ENCODE data around the gene RET. TPM values are rescaled to one million over a fixed set of nuclear protein-coding genes. Genes with fewer than 3 reads are reported as not detected.

Gene RET
- 17.8 to 21.4 TPM (median 19.3 TPM) in 3 replicates for total RNA-seq (2021)
- percentile 43 among the genes with signal in this experiment for Bru-seq, nascent RNA
- long read RNA-seq, experiment 1, full-length matches to known transcripts = 12 of 48 reads
- long read RNA-seq, experiment 1, partial matches to known transcripts = 11 of 48 reads
- long read RNA-seq, experiment 1, other reads (novel, unspliced or antisense) = 25 of 48 reads
- long read RNA-seq, experiment 2, full-length matches to known transcripts = 7 of 28 reads
- long read RNA-seq, experiment 2, partial matches to known transcripts = 11 of 28 reads
- long read RNA-seq, experiment 2, other reads (novel, unspliced or antisense) = 10 of 28 reads
- long read RNA-seq, experiment 3, partial matches to known transcripts = 0 of 3 reads
- long read RNA-seq, experiment 3, other reads (novel, unspliced or antisense) = 3 of 3 reads

- no peaks in the 10 kb centered on the region for H3K36me3 Mint-ChIP-seq
- peaks cover 14% of the 10 kb centered on the region for H3K4me1 Mint-ChIP-seq
- peaks cover 35% of the 10 kb centered on the region for H3K27me3 Mint-ChIP-seq (ENCODE audit: low read depth)
- ChIA-PET CTCF (interaction anchor here (0.9 to 3.0 kb wide), 13 partner anchors 12 to 241 kb away, joined by 3 to 29 read pairs (median 4); no protein-coding TSS in a partner anchor), POLR2A (no interaction called here)
- ATAC-seq (peak; percentile 50), DNase-seq (ENCODE audit: low spot score) (peak; percentile 67)
- TF ChIP-seq ZBTB43 (CRISPR knock-in tag; IDR thresholded peaks at IDR 0.05) = peak; percentile 60; the same call in 1 of the 2 replicates
- peak; percentile 52; the same call in 1 of the 2 replicates for TF ChIP-seq FOXP1 (CRISPR knock-in tag; IDR thresholded peaks at IDR 0.05; ENCODE audit: borderline replicate concordance)
- TF ChIP-seq, protein P1, sequence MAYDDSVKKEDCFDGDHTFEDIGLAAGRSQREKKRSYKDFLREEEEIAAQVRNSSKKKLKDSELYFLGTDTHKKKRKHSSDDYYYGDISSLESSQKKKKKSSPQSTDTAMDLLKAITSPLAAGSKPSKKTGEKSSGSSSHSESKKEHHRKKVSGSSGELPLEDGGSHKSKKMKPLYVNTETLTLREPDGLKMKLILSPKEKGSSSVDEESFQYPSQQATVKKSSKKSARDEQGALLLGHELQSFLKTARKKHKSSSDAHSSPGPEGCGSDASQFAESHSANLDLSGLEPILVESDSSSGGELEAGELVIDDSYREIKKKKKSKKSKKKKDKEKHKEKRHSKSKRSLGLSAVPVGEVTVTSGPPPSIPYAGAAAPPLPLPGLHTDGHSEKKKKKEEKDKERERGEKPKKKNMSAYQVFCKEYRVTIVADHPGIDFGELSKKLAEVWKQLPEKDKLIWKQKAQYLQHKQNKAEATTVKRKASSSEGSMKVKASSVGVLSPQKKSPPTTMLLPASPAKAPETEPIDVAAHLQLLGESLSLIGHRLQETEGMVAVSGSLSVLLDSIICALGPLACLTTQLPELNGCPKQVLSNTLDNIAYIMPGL (CRISPR knock-in tag; IDR thresholded peaks at IDR 0.05) = peak; percentile 77; the same call in 1 of the 2 replicates
- TF ChIP-seq ZNF396 (CRISPR knock-in tag; IDR thresholded peaks at IDR 0.05; ENCODE audit: borderline replicate concordance) = no peak
- 0 out of 2 replicates have a peak, but pooled peaks have one; percentile 34 for TF ChIP-seq ZNF232 (CRISPR knock-in tag; IDR thresholded peaks at IDR 0.05)
- no peak for TF ChIP-seq ELF4 (CRISPR knock-in tag; IDR thresholded peaks at IDR 0.05; ENCODE audit: low read depth)
- TF ChIP-seq FOXK1 (CRISPR knock-in tag; IDR thresholded peaks at IDR 0.05) = peak; percentile 61; the same call in 1 of the 2 replicates
- no peak for TF ChIP-seq TP53 (CRISPR knock-in tag; IDR thresholded peaks at IDR 0.05)
- TF ChIP-seq FOXP4 (CRISPR knock-in tag; IDR thresholded peaks at IDR 0.05) = peak; percentile 71; the same call in 1 of the 2 replicates
- peak; percentile 55; the same call in 1 of the 2 replicates for TF ChIP-seq SP1 (CRISPR knock-in tag; conservative IDR thresholded peaks at IDR 0.05)
- peak; percentile 75 for TF ChIP-seq ETV6 (CRISPR knock-in tag; IDR thresholded peaks at IDR 0.05)
- TF ChIP-seq TCF7 (CRISPR knock-in tag; IDR thresholded peaks at IDR 0.05; ENCODE audit: low read depth) = 0 out of 2 replicates have a peak, but pooled peaks have one; percentile 53
- TF ChIP-seq GRHL2 (CRISPR knock-in tag; IDR thresholded peaks at IDR 0.05; ENCODE audit: insufficient replicate concordance, severe bottlenecking) = no peak
- TF ChIP-seq ESRRA (CRISPR knock-in tag; IDR thresholded peaks at IDR 0.05; ENCODE audit: borderline replicate concordance) = peak; percentile 68; the same call in 1 of the 2 replicates
- no peak for TF ChIP-seq OVOL2 (CRISPR knock-in tag; IDR thresholded peaks at IDR 0.05; ENCODE audit: borderline replicate concordance)
- 0 out of 2 replicates have a peak, but pooled peaks have one; percentile 40 for TF ChIP-seq NFE2L1 (CRISPR knock-in tag; IDR thresholded peaks at IDR 0.05)
- no peaks in the 10 kb centered on the region for H3K9me3 Mint-ChIP-seq
- no peak within 1 kb of the TSS for H3K27ac Mint-ChIP-seq
- peak within 1 kb of the TSS; percentile 73 for H3K4me3 Mint-ChIP-seq
These were observed at the start of gene RET for GRCh38 chr10:43076876-43077420. Gene RET (plus strand): TSS chr10:43077069. CDS start chr10:43077259, 190 bp downstream.

DNA sequence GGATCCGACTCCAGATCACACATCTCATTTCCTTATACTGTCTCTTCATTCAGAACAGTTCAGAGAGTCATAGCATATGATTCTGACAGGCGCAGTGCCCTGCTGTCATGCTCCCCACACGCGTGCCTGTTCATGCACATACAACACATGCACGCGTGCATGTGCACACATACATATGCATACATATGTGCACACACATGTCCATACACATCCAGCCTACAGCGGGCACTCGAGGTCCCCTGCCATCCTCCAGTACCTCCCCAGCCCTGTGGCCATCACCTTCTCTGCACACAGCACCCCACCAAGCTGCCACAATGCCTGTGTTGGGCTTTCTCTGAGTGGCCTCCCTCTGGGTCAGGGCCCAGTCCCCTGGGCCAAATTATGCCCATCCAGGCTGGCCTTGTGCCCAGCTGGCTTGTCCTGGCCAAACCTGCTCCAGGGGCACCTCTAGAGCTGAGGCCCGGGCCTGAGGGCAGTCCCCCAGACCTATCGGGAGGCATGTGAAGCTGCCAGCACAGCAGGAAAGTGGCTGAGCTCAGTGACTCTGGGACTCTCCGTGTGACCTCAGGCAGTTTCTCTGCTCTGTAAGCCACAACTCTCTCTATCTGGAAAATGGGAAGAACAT, 49.4 kb upstream of the RET start:
- peaks cover 31% of the 10 kb centered on the region for H3K9me3 Mint-ChIP-seq
- CTCF ChIA-PET = interaction anchor here (1.2 to 4.2 kb wide), 3 partner anchors 51 to 175 kb away, joined by 3 to 17 read pairs (median 7); no protein-coding TSS in a partner anchor
- DNase-seq (ENCODE audit: low spot score) (no peak), ATAC-seq (no peak)
- POLR2A ChIA-PET = interaction anchor here (1.0 kb wide), 1 partner anchor 75 kb away, joined by 3 read pairs; no protein-coding TSS in a partner anchor
- H3K4me1 Mint-ChIP-seq = peaks cover 33% of the 10 kb centered on the region
- H3K4me3 Mint-ChIP-seq = peak overlapping the region; percentile 57
- H3K36me3 Mint-ChIP-seq = peaks cover 25% of the 10 kb centered on the region
- H3K27ac Mint-ChIP-seq = no peak overlapping the region
- H3K27me3 Mint-ChIP-seq (ENCODE audit: low read depth) = peaks cover 60% of the 10 kb centered on the region
- no peak for TF ChIP-seq RORB (CRISPR knock-in tag; IDR thresholded peaks at IDR 0.05)
- TF ChIP-seq TEAD4 (CRISPR knock-in tag; IDR thresholded peaks at IDR 0.05) = no peak
- no peak for TF ChIP-seq ATF1 (CRISPR knock-in tag; IDR thresholded peaks at IDR 0.05)
- TF ChIP-seq CTCF (IDR thresholded peaks at IDR 0.05) = no peak
- no peak for TF ChIP-seq SMAD4 (CRISPR knock-in tag; IDR thresholded peaks at IDR 0.05)
- TF ChIP-seq JAZF1 (CRISPR knock-in tag; IDR thresholded peaks at IDR 0.05) = no peak
- TF ChIP-seq FOXP1 (CRISPR knock-in tag; IDR thresholded peaks at IDR 0.05; ENCODE audit: borderline replicate concordance) = no peak
- no peak for TF ChIP-seq IRF1 (CRISPR knock-in tag; IDR thresholded peaks at IDR 0.05)
